Measurements from ENCODE around the gene ELOVL1.

DNA sequence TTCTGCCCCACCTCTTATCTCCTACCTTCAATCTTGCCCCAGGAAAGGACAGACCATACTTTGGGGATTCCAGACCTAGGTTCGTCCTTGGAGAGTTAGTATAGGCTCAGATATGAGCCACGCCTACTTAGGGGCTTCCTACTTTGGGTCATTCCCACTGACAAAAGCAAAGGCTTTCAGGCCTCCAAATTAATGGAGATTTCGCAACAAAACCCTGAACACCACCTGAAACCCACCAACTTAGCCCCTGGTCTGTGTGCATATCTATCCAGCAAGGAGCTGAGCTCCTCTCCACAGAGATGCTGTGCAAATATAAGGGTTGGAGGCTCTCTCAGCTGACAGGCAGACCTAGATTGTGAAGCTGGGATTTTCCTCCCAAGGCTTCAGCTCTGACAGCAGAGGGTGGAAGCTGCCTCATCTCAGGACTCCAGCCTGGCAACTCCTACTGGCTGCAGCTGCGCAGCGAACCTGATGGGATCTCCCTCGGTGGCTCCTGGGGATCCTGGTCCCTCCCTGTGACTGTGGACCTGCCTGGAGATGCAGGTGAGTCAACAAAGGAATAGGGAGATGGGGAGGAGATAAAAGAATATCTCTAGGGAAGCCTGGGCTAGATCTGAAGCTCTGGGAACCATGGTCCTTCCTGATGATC lies 28.1 kb downstream of the ELOVL1 start:
- no peak for TF ChIP-seq POLR2A (IDR thresholded peaks at IDR 0.05)
- TF ChIP-seq, protein P1, sequence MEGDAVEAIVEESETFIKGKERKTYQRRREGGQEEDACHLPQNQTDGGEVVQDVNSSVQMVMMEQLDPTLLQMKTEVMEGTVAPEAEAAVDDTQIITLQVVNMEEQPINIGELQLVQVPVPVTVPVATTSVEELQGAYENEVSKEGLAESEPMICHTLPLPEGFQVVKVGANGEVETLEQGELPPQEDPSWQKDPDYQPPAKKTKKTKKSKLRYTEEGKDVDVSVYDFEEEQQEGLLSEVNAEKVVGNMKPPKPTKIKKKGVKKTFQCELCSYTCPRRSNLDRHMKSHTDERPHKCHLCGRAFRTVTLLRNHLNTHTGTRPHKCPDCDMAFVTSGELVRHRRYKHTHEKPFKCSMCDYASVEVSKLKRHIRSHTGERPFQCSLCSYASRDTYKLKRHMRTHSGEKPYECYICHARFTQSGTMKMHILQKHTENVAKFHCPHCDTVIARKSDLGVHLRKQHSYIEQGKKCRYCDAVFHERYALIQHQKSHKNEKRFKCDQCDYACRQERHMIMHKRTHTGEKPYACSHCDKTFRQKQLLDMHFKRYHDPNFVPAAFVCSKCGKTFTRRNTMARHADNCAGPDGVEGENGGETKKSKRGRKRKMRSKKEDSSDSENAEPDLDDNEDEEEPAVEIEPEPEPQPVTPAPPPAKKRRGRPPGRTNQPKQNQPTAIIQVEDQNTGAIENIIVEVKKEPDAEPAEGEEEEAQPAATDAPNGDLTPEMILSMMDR (IDR thresholded peaks at IDR 0.05) = no peak
